GM23338 (cell line): ENCODE results near the gene PPFIA2. TPM values are rescaled to one million over a fixed set of nuclear protein-coding genes. Genes with fewer than 3 reads are reported as not detected.
A peak's percentile ranks its signal among the peaks of the same experiment; 100 is the strongest.

Source experiments
- ATAC-seq: fragments of 200-7000 bp; cut with Tn5 transposase; 3 replicates; pipeline ENCODE4 v1.9.1; 2020
- DNase-seq: peaks from one replicate; pipeline ENCODE4 v3.0.0-alpha.2; 2015; ENCODE audit warnings: low spot score
- H2AFZ ChIP-seq: fragments of 200-600 bp; sonication (generic); 2 replicates; pipeline ENCODE4 v1.8.0; 2016; ENCODE audit warnings: antibody characterized with exemption, mild to moderate bottlenecking, moderate library complexity
- H3F3A ChIP-seq: fragments of 200-600 bp; sonication (generic); replicated peaks from 2 replicates; pipeline ENCODE4 v1.8.0; 2017; ENCODE audit warnings: antibody characterized with exemption, mixed run types, low read depth
- H3K27ac ChIP-seq: fragments of 200-600 bp; sonication (generic); 2 replicates; pipeline ENCODE4 v1.6.1; 2016; ENCODE audit warnings: low read depth
- H3K27me3 ChIP-seq: fragments of 200-600 bp; sonication (generic); 2 replicates; pipeline ENCODE4 v1.8.0; 2016; ENCODE audit warnings: mild to moderate bottlenecking, mixed run types, moderate library complexity; ENCODE audit not compliant: insufficient read depth
- H3K36me3 ChIP-seq: fragments of 200-600 bp; sonication (generic); 2 replicates; pipeline ENCODE4 v1.8.0; 2016; ENCODE audit warnings: mild to moderate bottlenecking; ENCODE audit not compliant: insufficient read depth
- H3K4me1 ChIP-seq: fragments of 200-600 bp; sonication (generic); 2 replicates; pipeline ENCODE4 v1.8.0; 2016; ENCODE audit warnings: mild to moderate bottlenecking, moderate library complexity; ENCODE audit not compliant: insufficient read depth
- H3K4me2 ChIP-seq: fragments of 200-600 bp; sonication (generic); 2 replicates; pipeline ENCODE4 v1.7.1; 2017; ENCODE audit warnings: mixed run types
- H3K4me3 ChIP-seq: fragments of 200-600 bp; sonication (generic); 2 replicates; pipeline ENCODE4 v1.6.1; 2016; ENCODE audit warnings: mixed run types
- H3K79me2 ChIP-seq: fragments of 200-600 bp; sonication (generic); replicated peaks from 2 replicates; pipeline ENCODE4 v1.8.0; 2017; ENCODE audit warnings: mild to moderate bottlenecking; ENCODE audit not compliant: insufficient read depth
- H3K9me2 ChIP-seq: fragments of 200-600 bp; sonication (generic); 2 replicates; pipeline ENCODE4 v1.8.0; 2017; ENCODE audit not compliant: insufficient read depth
- H4K20me1 ChIP-seq: fragments of 200-600 bp; sonication (generic); replicated peaks from 2 replicates; pipeline ENCODE4 v1.8.0; 2017; ENCODE audit warnings: mild to moderate bottlenecking; ENCODE audit not compliant: insufficient read depth
- H3K27ac Mint-ChIP-seq: 2 replicates; pipeline ENCODE4 v1.8.0; 2020; ENCODE audit warnings: inconsistent platforms, mild to moderate bottlenecking, moderate library complexity, mixed read lengths
- H3K27me3 Mint-ChIP-seq: 3 replicates; pipeline ENCODE4 v1.8.0; 2022; ENCODE audit warnings: low read depth, mild to moderate bottlenecking, moderate library complexity, mixed read lengths, inconsistent platforms; ENCODE audit not compliant: insufficient read depth, poor library complexity
- H3K36me3 Mint-ChIP-seq: 3 replicates; pipeline ENCODE4 v1.8.0; 2021; ENCODE audit warnings: low read depth, mild to moderate bottlenecking, inconsistent platforms, moderate library complexity, mixed read lengths
- H3K4me1 Mint-ChIP-seq: 3 replicates; pipeline ENCODE4 v1.8.0; 2020; ENCODE audit warnings: mild to moderate bottlenecking, inconsistent platforms, mixed read lengths
- H3K4me3 Mint-ChIP-seq: 3 replicates; pipeline ENCODE4 v1.8.0; 2021; ENCODE audit warnings: moderate library complexity, mild to moderate bottlenecking, inconsistent platforms, mixed read lengths
- H3K9me3 Mint-ChIP-seq: 3 replicates; pipeline ENCODE4 v1.8.0; 2020; ENCODE audit warnings: moderate library complexity, mild to moderate bottlenecking, inconsistent platforms, mixed read lengths
- CREB1 ChIP-seq: fragments of 250-450 bp; sonication (Bioruptor Pico); IDR thresholded peaks from 2 replicates; pipeline ENCODE4 v1.5.0; 2020; ENCODE audit warnings: low read depth, mild to moderate bottlenecking, moderate library complexity
- EZH2 ChIP-seq: fragments of 200-600 bp; sonication (generic); IDR thresholded peaks from one replicate; pipeline ENCODE4 v1.8.0; 2017; ENCODE audit warnings: antibody characterized with exemption, mild to moderate bottlenecking, low read depth; ENCODE audit not compliant: unreplicated experiment
- EZH2phosphoT487 ChIP-seq: fragments of 200-600 bp; sonication (generic); IDR thresholded peaks from one replicate; pipeline ENCODE4 v1.8.1; 2018; ENCODE audit warnings: antibody characterized with exemption; ENCODE audit not compliant: unreplicated experiment
- JUNB ChIP-seq: IDR thresholded peaks from one replicate; pipeline ENCODE4 v1.6.1; 2016; ENCODE audit warnings: antibody characterized with exemption; ENCODE audit not compliant: unreplicated experiment
- NANOG ChIP-seq: IDR thresholded peaks from 2 replicates; pipeline ENCODE4 v1.6.1; 2016; ENCODE audit warnings: antibody characterized with exemption, borderline replicate concordance
- POLR2AphosphoS5 ChIP-seq: IDR thresholded peaks from 2 replicates; pipeline ENCODE4 v1.6.1; 2016; ENCODE audit warnings: antibody characterized with exemption, low read depth
- STAT1 ChIP-seq: IDR thresholded peaks from one replicate; pipeline ENCODE4 v1.6.1; 2016; ENCODE audit warnings: antibody characterized with exemption; ENCODE audit not compliant: unreplicated experiment
- ZNF114 ChIP-seq: fragments of 250-450 bp; sonication (Bioruptor Pico); IDR thresholded peaks from 2 replicates; pipeline ENCODE4 v1.5.0; 2020; ENCODE audit warnings: mild to moderate bottlenecking, moderate library complexity
- ZNF331 ChIP-seq: fragments of 250-450 bp; sonication (Bioruptor Pico); IDR thresholded peaks from 2 replicates; pipeline ENCODE4 v1.5.0; 2020; ENCODE audit warnings: low read depth, mild to moderate bottlenecking, moderate library complexity
- polyA plus RNA-seq: library from polyadenylated mRNA; unstranded; fragments of >200 nt; fragmentation: Nextera tagmentation; extraction: Ambion mirVana; gene quantifications from 2 replicates; pipeline ENCODE4 v1.2.1, GENCODE V29; 2016
- total RNA-seq: library from RNA; depleted of rRNA; stranded (reverse); fragments of >200 nt; shearing (Covaris generic); gene quantifications from 2 replicates; pipeline ENCODE4 v1.2.3, GENCODE V29; 2014
- TF ChIP-seq, protein P1 (sequence below): IDR thresholded peaks from 2 replicates; pipeline ENCODE4 v1.6.1; 2016; ENCODE audit warnings: antibody characterized with exemption
- TF ChIP-seq, protein P2 (sequence below): IDR thresholded peaks from one replicate; pipeline ENCODE4 v1.6.1; 2018; ENCODE audit warnings: antibody characterized with exemption; ENCODE audit not compliant: unreplicated experiment
- TF ChIP-seq, protein P3 (sequence below): fragments of 250-450 bp; sonication (Bioruptor Pico); IDR thresholded peaks from 2 replicates; pipeline ENCODE4 v1.5.0; 2020; ENCODE audit warnings: mild to moderate bottlenecking, moderate library complexity
- TF ChIP-seq, protein P4 (sequence below), 2 experiments: fragments of 200-600 bp in 1 of 2; sonication (generic) in 1 of 2; conservative IDR thresholded peaks; 2 replicates each; pipeline versions ENCODE4 v1.5.1 to v1.6.1; 2016 to 2017; ENCODE audit warnings: antibody characterized with exemption in 2 of 2, low read depth in 2 of 2, mild to moderate bottlenecking in 2 of 2, moderate library complexity in 1 of 2

The PPFIA2 gene
- total and polyA plus RNA-seq, 2 experiments from 2014 or later, result 5.4 to 7.2 TPM

DNA sequence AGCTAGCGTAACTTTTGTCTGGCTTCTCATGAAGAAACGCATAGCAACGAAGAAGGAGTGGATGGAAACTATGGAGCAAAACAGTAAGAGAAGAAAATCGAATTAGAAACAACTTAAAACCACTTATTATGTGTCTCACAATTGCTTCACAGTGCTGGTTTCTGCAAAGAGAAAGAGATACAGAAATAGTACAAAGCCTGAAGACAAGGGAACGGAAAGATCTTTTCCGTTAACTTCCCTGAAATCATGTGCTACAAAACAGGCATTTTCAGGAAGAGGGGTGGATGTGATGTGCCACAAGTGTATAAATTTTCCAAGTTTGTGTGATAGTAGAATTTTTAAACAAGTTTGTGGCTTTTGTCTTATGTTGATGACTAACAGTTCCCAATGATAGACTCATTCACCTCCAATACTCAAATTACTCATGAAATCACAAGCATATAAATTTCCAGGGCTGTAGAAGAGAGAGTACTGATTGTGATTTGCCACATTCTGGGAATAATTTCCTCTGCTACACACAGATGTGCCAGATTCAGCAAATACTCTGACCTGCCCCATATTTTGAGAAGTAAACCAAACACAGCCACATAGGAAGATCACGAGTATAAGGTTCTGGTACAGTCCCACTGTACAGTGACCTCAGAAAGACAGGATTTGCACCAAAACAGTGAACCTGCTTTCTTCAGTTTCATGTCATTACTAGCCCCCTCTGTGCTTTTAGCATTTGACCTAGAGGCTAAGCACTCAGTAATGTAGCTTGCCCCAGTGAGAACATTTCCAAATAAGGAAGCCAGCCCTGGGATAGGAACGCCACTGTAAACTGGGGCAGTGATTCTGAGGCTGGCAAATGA is 41.4 kb upstream of the PPFIA2 start:
- Histone ChIP-seq H3K4me3 (no peak overlapping the region), H3F3A (no peaks in the 10 kb centered on the region), H4K20me1 (no peaks in the 10 kb centered on the region), H3K27me3 (no peaks in the 10 kb centered on the region), H3K27ac (peak overlapping the region; percentile 67), H3K4me1 (peaks cover 24% of the 10 kb centered on the region; the same call in 1 of the 2 replicates), H3K36me3 (no peaks in the 10 kb centered on the region), H3K79me2 (no peaks in the 10 kb centered on the region), H3K9me2 (no peaks in the 10 kb centered on the region), H2AFZ (peak overlapping the region; percentile 60; the same call in 1 of the 2 replicates), H3K4me2 (no peak overlapping the region)
- Mint-ChIP-seq H3K4me1 (peaks cover 35% of the 10 kb centered on the region), H3K36me3 (no peaks in the 10 kb centered on the region), H3K27ac (peak overlapping the region; percentile 91), H3K9me3 (no peaks in the 10 kb centered on the region), H3K4me3 (no peak overlapping the region), H3K27me3 (no peaks in the 10 kb centered on the region)
- peak; percentile 94 for ATAC-seq
- TF ChIP-seq ZNF114 (no peak), STAT1 (no peak), CREB1 (CRISPR knock-in tag) (no peak), ZNF331 (CRISPR knock-in tag) (no peak), EZH2 (no peak), NANOG (no peak), EZH2phosphoT487 (no peak), POLR2AphosphoS5 (no peak), JUNB (no peak)
- TF ChIP-seq, protein P1, sequence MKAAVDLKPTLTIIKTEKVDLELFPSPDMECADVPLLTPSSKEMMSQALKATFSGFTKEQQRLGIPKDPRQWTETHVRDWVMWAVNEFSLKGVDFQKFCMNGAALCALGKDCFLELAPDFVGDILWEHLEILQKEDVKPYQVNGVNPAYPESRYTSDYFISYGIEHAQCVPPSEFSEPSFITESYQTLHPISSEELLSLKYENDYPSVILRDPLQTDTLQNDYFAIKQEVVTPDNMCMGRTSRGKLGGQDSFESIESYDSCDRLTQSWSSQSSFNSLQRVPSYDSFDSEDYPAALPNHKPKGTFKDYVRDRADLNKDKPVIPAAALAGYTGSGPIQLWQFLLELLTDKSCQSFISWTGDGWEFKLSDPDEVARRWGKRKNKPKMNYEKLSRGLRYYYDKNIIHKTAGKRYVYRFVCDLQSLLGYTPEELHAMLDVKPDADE, result no peak
- TF ChIP-seq, protein P2, sequence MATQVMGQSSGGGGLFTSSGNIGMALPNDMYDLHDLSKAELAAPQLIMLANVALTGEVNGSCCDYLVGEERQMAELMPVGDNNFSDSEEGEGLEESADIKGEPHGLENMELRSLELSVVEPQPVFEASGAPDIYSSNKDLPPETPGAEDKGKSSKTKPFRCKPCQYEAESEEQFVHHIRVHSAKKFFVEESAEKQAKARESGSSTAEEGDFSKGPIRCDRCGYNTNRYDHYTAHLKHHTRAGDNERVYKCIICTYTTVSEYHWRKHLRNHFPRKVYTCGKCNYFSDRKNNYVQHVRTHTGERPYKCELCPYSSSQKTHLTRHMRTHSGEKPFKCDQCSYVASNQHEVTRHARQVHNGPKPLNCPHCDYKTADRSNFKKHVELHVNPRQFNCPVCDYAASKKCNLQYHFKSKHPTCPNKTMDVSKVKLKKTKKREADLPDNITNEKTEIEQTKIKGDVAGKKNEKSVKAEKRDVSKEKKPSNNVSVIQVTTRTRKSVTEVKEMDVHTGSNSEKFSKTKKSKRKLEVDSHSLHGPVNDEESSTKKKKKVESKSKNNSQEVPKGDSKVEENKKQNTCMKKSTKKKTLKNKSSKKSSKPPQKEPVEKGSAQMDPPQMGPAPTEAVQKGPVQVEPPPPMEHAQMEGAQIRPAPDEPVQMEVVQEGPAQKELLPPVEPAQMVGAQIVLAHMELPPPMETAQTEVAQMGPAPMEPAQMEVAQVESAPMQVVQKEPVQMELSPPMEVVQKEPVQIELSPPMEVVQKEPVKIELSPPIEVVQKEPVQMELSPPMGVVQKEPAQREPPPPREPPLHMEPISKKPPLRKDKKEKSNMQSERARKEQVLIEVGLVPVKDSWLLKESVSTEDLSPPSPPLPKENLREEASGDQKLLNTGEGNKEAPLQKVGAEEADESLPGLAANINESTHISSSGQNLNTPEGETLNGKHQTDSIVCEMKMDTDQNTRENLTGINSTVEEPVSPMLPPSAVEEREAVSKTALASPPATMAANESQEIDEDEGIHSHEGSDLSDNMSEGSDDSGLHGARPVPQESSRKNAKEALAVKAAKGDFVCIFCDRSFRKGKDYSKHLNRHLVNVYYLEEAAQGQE, result no peak
- TF ChIP-seq, protein P3, sequence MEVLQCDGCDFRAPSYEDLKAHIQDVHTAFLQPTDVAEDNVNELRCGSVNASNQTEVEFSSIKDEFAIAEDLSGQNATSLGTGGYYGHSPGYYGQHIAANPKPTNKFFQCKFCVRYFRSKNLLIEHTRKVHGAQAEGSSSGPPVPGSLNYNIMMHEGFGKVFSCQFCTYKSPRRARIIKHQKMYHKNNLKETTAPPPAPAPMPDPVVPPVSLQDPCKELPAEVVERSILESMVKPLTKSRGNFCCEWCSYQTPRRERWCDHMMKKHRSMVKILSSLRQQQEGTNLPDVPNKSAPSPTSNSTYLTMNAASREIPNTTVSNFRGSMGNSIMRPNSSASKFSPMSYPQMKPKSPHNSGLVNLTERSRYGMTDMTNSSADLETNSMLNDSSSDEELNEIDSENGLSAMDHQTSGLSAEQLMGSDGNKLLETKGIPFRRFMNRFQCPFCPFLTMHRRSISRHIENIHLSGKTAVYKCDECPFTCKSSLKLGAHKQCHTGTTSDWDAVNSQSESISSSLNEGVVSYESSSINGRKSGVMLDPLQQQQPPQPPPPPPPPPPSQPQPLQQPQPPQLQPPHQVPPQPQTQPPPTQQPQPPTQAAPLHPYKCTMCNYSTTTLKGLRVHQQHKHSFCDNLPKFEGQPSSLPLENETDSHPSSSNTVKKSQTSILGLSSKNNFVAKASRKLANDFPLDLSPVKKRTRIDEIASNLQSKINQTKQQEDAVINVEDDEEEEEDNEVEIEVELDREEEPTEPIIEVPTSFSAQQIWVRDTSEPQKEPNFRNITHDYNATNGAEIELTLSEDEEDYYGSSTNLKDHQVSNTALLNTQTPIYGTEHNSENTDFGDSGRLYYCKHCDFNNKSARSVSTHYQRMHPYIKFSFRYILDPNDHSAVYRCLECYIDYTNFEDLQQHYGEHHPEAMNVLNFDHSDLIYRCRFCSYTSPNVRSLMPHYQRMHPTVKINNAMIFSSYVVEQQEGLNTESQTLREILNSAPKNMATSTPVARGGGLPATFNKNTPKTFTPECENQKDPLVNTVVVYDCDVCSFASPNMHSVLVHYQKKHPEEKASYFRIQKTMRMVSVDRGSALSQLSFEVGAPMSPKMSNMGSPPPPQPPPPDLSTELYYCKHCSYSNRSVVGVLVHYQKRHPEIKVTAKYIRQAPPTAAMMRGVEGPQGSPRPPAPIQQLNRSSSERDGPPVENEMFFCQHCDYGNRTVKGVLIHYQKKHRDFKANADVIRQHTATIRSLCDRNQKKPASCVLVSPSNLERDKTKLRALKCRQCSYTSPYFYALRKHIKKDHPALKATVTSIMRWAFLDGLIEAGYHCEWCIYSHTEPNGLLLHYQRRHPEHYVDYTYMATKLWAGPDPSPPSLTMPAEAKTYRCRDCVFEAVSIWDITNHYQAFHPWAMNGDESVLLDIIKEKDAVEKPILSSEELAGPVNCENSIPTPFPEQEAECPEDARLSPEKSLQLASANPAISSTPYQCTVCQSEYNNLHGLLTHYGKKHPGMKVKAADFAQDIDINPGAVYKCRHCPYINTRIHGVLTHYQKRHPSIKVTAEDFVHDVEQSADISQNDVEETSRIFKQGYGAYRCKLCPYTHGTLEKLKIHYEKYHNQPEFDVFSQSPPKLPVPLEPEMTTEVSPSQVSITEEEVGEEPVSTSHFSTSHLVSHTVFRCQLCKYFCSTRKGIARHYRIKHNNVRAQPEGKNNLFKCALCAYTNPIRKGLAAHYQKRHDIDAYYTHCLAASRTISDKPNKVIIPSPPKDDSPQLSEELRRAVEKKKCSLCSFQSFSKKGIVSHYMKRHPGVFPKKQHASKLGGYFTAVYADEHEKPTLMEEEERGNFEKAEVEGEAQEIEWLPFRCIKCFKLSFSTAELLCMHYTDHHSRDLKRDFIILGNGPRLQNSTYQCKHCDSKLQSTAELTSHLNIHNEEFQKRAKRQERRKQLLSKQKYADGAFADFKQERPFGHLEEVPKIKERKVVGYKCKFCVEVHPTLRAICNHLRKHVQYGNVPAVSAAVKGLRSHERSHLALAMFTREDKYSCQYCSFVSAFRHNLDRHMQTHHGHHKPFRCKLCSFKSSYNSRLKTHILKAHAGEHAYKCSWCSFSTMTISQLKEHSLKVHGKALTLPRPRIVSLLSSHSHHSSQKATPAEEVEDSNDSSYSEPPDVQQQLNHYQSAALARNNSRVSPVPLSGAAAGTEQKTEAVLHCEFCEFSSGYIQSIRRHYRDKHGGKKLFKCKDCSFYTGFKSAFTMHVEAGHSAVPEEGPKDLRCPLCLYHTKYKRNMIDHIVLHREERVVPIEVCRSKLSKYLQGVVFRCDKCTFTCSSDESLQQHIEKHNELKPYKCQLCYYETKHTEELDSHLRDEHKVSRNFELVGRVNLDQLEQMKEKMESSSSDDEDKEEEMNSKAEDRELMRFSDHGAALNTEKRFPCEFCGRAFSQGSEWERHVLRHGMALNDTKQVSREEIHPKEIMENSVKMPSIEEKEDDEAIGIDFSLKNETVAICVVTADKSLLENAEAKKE (CRISPR knock-in tag), result no peak
- TF ChIP-seq, protein P4, sequence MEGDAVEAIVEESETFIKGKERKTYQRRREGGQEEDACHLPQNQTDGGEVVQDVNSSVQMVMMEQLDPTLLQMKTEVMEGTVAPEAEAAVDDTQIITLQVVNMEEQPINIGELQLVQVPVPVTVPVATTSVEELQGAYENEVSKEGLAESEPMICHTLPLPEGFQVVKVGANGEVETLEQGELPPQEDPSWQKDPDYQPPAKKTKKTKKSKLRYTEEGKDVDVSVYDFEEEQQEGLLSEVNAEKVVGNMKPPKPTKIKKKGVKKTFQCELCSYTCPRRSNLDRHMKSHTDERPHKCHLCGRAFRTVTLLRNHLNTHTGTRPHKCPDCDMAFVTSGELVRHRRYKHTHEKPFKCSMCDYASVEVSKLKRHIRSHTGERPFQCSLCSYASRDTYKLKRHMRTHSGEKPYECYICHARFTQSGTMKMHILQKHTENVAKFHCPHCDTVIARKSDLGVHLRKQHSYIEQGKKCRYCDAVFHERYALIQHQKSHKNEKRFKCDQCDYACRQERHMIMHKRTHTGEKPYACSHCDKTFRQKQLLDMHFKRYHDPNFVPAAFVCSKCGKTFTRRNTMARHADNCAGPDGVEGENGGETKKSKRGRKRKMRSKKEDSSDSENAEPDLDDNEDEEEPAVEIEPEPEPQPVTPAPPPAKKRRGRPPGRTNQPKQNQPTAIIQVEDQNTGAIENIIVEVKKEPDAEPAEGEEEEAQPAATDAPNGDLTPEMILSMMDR (conservative IDR thresholded peaks at IDR 0.05; ENCODE audit: low read depth in 2 of 2), result no peak
- DNase-seq, result peak; percentile 49
